Measurements from ENCODE around the gene SRCIN1. TPM values are rescaled to one million over a fixed set of nuclear protein-coding genes. Genes with fewer than 3 reads are reported as not detected.

Gene SRCIN1
- total RNA-seq, 1 donor from 2014 or later, result 8.3 TPM

DNA sequence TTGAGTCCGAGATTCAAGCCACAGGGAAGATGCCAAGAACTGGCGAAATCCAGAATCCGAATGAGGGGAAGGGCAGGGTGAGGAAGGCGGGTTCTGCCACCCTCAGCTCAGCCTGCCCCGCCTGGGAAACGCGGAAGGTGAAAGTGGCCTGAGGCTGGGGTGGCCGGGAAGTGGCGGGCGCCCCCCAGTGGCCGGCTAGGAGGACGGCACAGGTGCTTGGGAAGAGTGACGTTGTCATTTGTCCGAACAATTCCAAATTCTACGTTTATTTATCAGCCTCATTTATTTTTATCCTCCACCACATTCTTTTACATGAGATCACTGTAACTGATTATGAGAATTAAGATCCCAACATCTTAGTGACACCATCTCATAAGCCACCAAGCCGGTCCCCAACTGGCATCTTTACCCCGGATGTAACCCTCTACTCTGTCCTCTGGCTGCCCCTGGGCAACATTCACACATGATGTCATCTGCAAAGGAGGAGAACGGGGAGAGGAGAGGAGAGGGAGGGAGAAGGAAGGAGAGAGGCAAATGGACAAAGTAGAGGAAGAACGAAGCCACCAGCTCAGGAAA lies 21.3 kb downstream of the SRCIN1 start:
- peaks cover 25% of the 10 kb centered on the region for H3K27me3 Mint-ChIP-seq
- H3K4me3 Mint-ChIP-seq, result peak overlapping the region; percentile 65
- H3K4me1 Mint-ChIP-seq (ENCODE audit: unreplicated experiment), result peaks cover 19% of the 10 kb centered on the region
- TF ChIP-seq, protein P1, sequence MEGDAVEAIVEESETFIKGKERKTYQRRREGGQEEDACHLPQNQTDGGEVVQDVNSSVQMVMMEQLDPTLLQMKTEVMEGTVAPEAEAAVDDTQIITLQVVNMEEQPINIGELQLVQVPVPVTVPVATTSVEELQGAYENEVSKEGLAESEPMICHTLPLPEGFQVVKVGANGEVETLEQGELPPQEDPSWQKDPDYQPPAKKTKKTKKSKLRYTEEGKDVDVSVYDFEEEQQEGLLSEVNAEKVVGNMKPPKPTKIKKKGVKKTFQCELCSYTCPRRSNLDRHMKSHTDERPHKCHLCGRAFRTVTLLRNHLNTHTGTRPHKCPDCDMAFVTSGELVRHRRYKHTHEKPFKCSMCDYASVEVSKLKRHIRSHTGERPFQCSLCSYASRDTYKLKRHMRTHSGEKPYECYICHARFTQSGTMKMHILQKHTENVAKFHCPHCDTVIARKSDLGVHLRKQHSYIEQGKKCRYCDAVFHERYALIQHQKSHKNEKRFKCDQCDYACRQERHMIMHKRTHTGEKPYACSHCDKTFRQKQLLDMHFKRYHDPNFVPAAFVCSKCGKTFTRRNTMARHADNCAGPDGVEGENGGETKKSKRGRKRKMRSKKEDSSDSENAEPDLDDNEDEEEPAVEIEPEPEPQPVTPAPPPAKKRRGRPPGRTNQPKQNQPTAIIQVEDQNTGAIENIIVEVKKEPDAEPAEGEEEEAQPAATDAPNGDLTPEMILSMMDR (conservative IDR thresholded peaks at IDR 0.05), result peak; percentile 99
- H3K27ac Mint-ChIP-seq, result peak overlapping the region; percentile 71
- no peaks in the 10 kb centered on the region for H3K36me3 Mint-ChIP-seq
- H3K9me3 Mint-ChIP-seq, result no peaks in the 10 kb centered on the region
- DNase-seq (ENCODE audit: extremely low spot score, unreplicated experiment), result no peak

DNA sequence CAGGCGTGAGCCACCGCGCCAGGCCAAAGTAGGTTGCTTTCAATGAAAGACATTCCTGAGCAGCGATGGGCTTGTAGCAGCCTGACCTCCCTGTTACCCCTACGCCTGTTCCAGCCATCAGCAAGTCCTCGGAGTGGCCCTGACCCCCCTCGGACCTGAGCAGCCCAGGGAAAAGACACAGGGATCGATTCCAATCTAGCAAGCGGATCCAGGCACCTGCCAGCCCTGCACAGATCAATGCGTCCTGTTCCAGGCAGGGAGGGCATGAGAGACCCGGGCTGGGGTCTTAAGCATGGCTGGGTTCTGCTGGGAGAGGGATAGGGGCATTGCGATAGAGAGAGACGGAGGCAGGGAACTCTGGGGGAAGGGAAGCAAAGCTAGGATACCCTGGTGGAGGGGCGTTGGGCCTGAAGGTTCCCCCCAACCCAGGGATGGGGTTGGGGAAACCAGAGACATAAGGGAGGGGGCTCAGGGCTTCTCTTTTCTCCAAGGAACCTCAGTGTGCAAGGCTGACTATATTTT lies 21.9 kb downstream of the SRCIN1 start:
- Mint-ChIP-seq H3K4me1 (ENCODE audit: unreplicated experiment) (peaks cover 24% of the 10 kb centered on the region), H3K9me3 (no peaks in the 10 kb centered on the region), H3K36me3 (no peaks in the 10 kb centered on the region), H3K4me3 (no peak overlapping the region), H3K27me3 (peaks cover 31% of the 10 kb centered on the region), H3K27ac (peak overlapping the region; percentile 71)
- TF ChIP-seq, protein P1 (conservative IDR thresholded peaks at IDR 0.05), result no peak
- no peak for DNase-seq (ENCODE audit: extremely low spot score, unreplicated experiment)

DNA sequence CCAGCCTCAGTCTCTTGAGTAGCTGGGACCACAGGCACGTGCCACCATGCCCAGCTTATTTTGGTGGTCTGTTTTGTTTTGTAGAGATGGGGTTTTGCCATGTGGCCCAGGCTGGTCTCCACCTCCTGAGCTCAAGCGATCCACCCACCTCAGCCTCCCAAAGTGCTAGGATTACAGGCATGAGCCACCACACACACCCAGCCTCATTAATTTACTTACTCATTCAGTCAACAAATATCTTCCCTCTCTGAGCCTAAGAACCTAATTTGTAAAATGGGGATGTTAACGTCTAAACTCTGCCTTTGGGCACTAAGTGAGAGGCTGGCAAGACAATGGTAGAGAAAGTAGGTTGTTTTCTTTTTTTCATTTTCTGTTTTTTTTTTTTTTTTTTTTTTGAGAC lies 22.6 kb downstream of the SRCIN1 start:
- H3K27me3 Mint-ChIP-seq, result peaks cover 33% of the 10 kb centered on the region
- H3K27ac Mint-ChIP-seq, result no peak overlapping the region
- no peaks in the 10 kb centered on the region for H3K36me3 Mint-ChIP-seq
- TF ChIP-seq, protein P1 (conservative IDR thresholded peaks at IDR 0.05), result no peak
- H3K9me3 Mint-ChIP-seq, result no peaks in the 10 kb centered on the region
- H3K4me3 Mint-ChIP-seq, result no peak overlapping the region
- peaks cover 22% of the 10 kb centered on the region for H3K4me1 Mint-ChIP-seq (ENCODE audit: unreplicated experiment)
- no peak for DNase-seq (ENCODE audit: extremely low spot score, unreplicated experiment)

DNA sequence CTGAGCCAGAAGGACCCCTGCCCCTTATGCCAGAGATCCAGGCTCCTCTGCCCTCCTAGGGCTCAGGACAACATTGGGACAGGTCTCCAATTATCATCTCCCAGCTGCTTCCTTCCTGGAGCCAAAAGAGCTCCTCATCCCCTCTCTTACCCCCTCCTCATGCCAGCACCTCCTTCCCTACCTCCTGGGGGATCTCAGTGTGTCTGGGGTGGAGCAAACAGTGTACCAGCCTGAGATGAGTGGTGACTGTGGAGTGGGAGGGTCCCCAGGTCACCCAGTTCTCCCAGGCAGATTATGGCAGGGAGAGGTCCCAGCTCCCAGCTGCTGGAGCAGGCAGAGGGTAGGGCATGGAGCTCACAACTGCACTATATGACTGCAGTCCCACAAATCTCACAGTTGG lies 23.7 kb downstream of the SRCIN1 start:
- peaks cover 44% of the 10 kb centered on the region for H3K27me3 Mint-ChIP-seq
- no peak overlapping the region for H3K4me3 Mint-ChIP-seq

DNA sequence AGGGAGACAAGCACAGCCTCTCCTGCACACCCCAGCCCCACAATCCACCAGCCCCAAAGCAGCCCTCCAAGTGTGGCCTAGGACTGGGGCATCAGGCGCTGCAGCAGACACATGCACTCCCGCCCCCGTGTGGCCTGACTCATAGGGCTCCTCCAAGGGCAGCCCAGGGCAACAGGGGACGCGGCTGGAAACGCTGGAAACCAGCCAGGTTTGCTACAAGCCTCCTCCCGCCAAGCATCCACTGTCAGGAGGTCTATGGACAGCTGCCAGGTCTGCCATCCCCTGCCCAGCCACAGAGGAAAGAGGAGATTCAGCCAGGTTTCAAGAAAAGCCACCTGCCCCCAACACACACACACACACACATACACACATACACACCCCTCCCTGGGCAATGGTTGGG lies 25.8 kb downstream of the SRCIN1 start:
- Mint-ChIP-seq H3K4me1 (ENCODE audit: unreplicated experiment) (peaks cover 13% of the 10 kb centered on the region), H3K4me3 (no peak overlapping the region), H3K36me3 (no peaks in the 10 kb centered on the region), H3K27ac (no peak overlapping the region), H3K9me3 (no peaks in the 10 kb centered on the region), H3K27me3 (peaks cover 65% of the 10 kb centered on the region)
- TF ChIP-seq, protein P1 (conservative IDR thresholded peaks at IDR 0.05), result peak; percentile 28
- DNase-seq (ENCODE audit: extremely low spot score, unreplicated experiment), result no peak

More for the DNA sequence above, 23.7 kb downstream of the SRCIN1 start:
- H3K36me3 Mint-ChIP-seq, result no peaks in the 10 kb centered on the region
- no peak for DNase-seq (ENCODE audit: extremely low spot score, unreplicated experiment)
- TF ChIP-seq, protein P1 (conservative IDR thresholded peaks at IDR 0.05), result no peak
- H3K27ac Mint-ChIP-seq, result no peak overlapping the region
- H3K4me1 Mint-ChIP-seq (ENCODE audit: unreplicated experiment), result peaks cover 17% of the 10 kb centered on the region
- no peaks in the 10 kb centered on the region for H3K9me3 Mint-ChIP-seq

Data from type B pancreatic cell (in vitro differentiated cells).